CD4-positive, alpha-beta T cell (primary cell): ENCODE measurements around the gene ENO1. TPM values are rescaled to one million over a fixed set of nuclear protein-coding genes. Genes with fewer than 3 reads are reported as not detected.

Experiments used
- ATAC-seq: fragments of 200-7000 bp; cut with Tn5 transposase; one replicate; pipeline ENCODE4 v1.10.0; 2022; ENCODE audit warnings: mild to moderate bottlenecking; ENCODE audit not compliant: poor library complexity
- CTCF ChIA-PET: fragments of 350-600 bp; sonication (Branson Sonifier 250); formaldehyde crosslinking; loops from one replicate; lab custom pipeline; 2021; ENCODE audit warnings: antibody characterized with exemption, inconsistent platforms; lab: Charles Lee
- POLR2A ChIA-PET: fragments of 350-600 bp; sonication (Branson Sonifier 250); formaldehyde crosslinking; loops from one replicate; lab custom pipeline; 2021; ENCODE audit warnings: antibody characterized with exemption, inconsistent platforms; lab: Charles Lee
- DNase-seq, 14 experiments: peaks; one replicate each; pipeline ENCODE4 v3.0.0-alpha.2; 2013 to 2020; ENCODE audit warnings: mixed read lengths in 2 of 14
- H3K27ac ChIP-seq, 2 donors: one replicate each; pipeline versions ENCODE4 v1.5.1 to v1.7.0; 2013; ENCODE audit warnings: low read length in 2 of 2, low read depth in 1 of 2, mild to moderate bottlenecking in 1 of 2
- H3K27me3 ChIP-seq, 2 experiments: 1 replicate in 1 of 2; 2 replicates in 1 of 2; pipeline versions ENCODE4 v1.6.1 to v1.7.0; 2013; ENCODE audit warnings: low read length in 2 of 2, control low read depth in 1 of 2, mild to moderate bottlenecking in 1 of 2, moderate library complexity in 1 of 2; ENCODE audit not compliant: insufficient read depth in 2 of 2, control insufficient read depth in 1 of 2
- H3K36me3 ChIP-seq: one replicate; pipeline ENCODE4 v1.6.1; 2013; ENCODE audit warnings: low read length, control low read depth; ENCODE audit not compliant: insufficient read depth
- H3K4me1 ChIP-seq: one replicate; pipeline ENCODE4 v1.6.1; 2013; ENCODE audit warnings: low read length, control low read depth; ENCODE audit not compliant: insufficient read depth
- H3K4me3 ChIP-seq: one replicate; pipeline ENCODE4 v1.5.1; 2013; ENCODE audit warnings: mild to moderate bottlenecking, low read length, moderate library complexity
- H3K9me3 ChIP-seq, 2 experiments: 1 replicate in 1 of 2; 2 replicates in 1 of 2; pipeline versions ENCODE4 v1.6.1 to v1.7.0; 2013; ENCODE audit warnings: low read length in 2 of 2, mild to moderate bottlenecking in 2 of 2, control low read depth in 1 of 2, moderate library complexity in 1 of 2; ENCODE audit not compliant: control insufficient read depth in 1 of 2, insufficient read depth in 1 of 2
- H3K27ac Mint-ChIP-seq: one replicate; pipeline ENCODE4 v1.8.0; 2020; ENCODE audit warnings: mixed read lengths
- H3K27me3 Mint-ChIP-seq: one replicate; pipeline ENCODE4 v1.8.0; 2021; ENCODE audit warnings: mixed read lengths
- H3K36me3 Mint-ChIP-seq: one replicate; pipeline ENCODE4 v1.8.0; 2021; ENCODE audit warnings: low read depth, mixed read lengths
- H3K4me1 Mint-ChIP-seq: one replicate; pipeline ENCODE4 v1.8.0; 2021; ENCODE audit warnings: low read depth, mixed read lengths
- H3K4me3 Mint-ChIP-seq: one replicate; pipeline ENCODE4 v1.8.0; 2020; ENCODE audit warnings: mild to moderate bottlenecking, mixed read lengths
- H3K9me3 Mint-ChIP-seq: one replicate; pipeline ENCODE4 v1.8.0; 2020; ENCODE audit warnings: mixed read lengths
- intact Hi-C, 2 experiments: fragments of 100-400 bp; cut with DNase I in 1 of 2; cut with micrococcal nuclease in 1 of 2; formaldehyde crosslinking; loops; one replicate each; pipeline versions ENCODE4 v1.15.1 to v1.9.0; 2023 to 2025; cut with DNase I, micrococcal nuclease
- polyA plus RNA-seq, 2 donors: library from polyadenylated mRNA; unstranded; fragments of 120-200 nt; gene quantifications; one replicate each; pipeline ENCODE4 v1.2.1, GENCODE V29; 2013
- total RNA-seq, 174 experiments: library from RNA in 2 of 174; stranded (reverse) in 2 of 174; gene quantifications; one replicate each; pipeline ENCODE4 v1.2.3 and lab custom pipeline; 2021 to 2026
- TF ChIP-seq, protein P1 (sequence below): fragments of 200-600 bp; IDR thresholded peaks from one replicate; pipeline ENCODE4 v1.8.0; 2022; ENCODE audit warnings: antibody characterized with exemption, mild to moderate bottlenecking

The ENO1 gene
- 100 to 1,000 TPM; 120 to 129 TPM for total RNA-seq
- polyA plus RNA-seq (2013, experiment 1 of 2): 518 TPM
- polyA plus RNA-seq (2013, experiment 2 of 2): 527 TPM
- 265 to 5,452 (median 856) reads per million in 172 experiments for total RNA-seq (lab: John Stamatoyannopoulos, UW)

GRCh38 chr1:8878448-8878697 is at the start of gene ENO1:
TSS of gene ENO1 (minus strand) at chr1:8878686. CDS start at chr1:8874908, 3,778 bp downstream.
- Histone ChIP-seq H3K9me3 (no peaks in the 10 kb centered on the region), H3K4me3 (peak within 1 kb of the TSS; percentile 90), H3K36me3 (peaks cover 29% of the 10 kb centered on the region), H3K27ac (peak within 1 kb of the TSS; percentile 96 to 97), H3K4me1 (peaks cover 56% of the 10 kb centered on the region), H3K27me3 (no peaks in the 10 kb centered on the region)
- DNase-seq: no peak
- Mint-ChIP-seq H3K4me3 (peak within 1 kb of the TSS; percentile 98), H3K27ac (peak within 1 kb of the TSS; percentile 92), H3K36me3 (peaks cover 48% of the 10 kb centered on the region), H3K4me1 (peaks cover 55% of the 10 kb centered on the region), H3K27me3 (no peaks in the 10 kb centered on the region), H3K9me3 (no peaks in the 10 kb centered on the region)
- intact Hi-C loops: loop anchor here (1.0 to 10.0 kb wide), 7 partner anchors 19 to 1154 kb away; partner anchors contain the start of genes RERE (in 2 of the 2), PARK7 (in 1 of the 2), PER3 (in 1 of the 2) and UBE4B (in 1 of the 2)
- CTCF ChIA-PET: interaction anchor here (0.5 to 3.1 kb wide), 5 partner anchors 15 to 127 kb away, joined by 3 to 22 read pairs (median 5); no protein-coding TSS in a partner anchor
- TF ChIP-seq, protein P1, sequence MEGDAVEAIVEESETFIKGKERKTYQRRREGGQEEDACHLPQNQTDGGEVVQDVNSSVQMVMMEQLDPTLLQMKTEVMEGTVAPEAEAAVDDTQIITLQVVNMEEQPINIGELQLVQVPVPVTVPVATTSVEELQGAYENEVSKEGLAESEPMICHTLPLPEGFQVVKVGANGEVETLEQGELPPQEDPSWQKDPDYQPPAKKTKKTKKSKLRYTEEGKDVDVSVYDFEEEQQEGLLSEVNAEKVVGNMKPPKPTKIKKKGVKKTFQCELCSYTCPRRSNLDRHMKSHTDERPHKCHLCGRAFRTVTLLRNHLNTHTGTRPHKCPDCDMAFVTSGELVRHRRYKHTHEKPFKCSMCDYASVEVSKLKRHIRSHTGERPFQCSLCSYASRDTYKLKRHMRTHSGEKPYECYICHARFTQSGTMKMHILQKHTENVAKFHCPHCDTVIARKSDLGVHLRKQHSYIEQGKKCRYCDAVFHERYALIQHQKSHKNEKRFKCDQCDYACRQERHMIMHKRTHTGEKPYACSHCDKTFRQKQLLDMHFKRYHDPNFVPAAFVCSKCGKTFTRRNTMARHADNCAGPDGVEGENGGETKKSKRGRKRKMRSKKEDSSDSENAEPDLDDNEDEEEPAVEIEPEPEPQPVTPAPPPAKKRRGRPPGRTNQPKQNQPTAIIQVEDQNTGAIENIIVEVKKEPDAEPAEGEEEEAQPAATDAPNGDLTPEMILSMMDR: no peak
- ATAC-seq: no peak
- POLR2A ChIA-PET: interaction anchor here (0.7 to 3.6 kb wide), 29 partner anchors 8 to 1174 kb away, joined by 3 to 22 read pairs (median 4); partner anchors contain the start of genes GPR157, PARK7 and RERE

- intact Hi-C loops: no loop called here
- ChIA-PET CTCF (interaction anchor here (1.0 kb wide), 2 partner anchors 9 to 78 kb away, joined by 3 to 4 read pairs; no protein-coding TSS in a partner anchor), POLR2A (no interaction called here)
- Histone ChIP-seq H3K4me3 (no peak overlapping the region), H3K4me1 (peaks cover 21% of the 10 kb centered on the region), H3K9me3 (peaks cover 0 to 9% of the 10 kb centered on the region in 2 experiments), H3K27me3 (no peaks in the 10 kb centered on the region), H3K27ac (no peak overlapping the region), H3K36me3 (no peaks in the 10 kb centered on the region)
- TF ChIP-seq, protein P1: no peak
- H3K36me3 Mint-ChIP-seq: no peaks in the 10 kb centered on the region
- no peak overlapping the region for H3K27ac Mint-ChIP-seq
- peak in 2 of 14 experiments; percentile 23 to 50 for DNase-seq
- ATAC-seq: no peak
- no peaks in the 10 kb centered on the region for H3K9me3 Mint-ChIP-seq
- H3K4me1 Mint-ChIP-seq: no peaks in the 10 kb centered on the region
- no peak overlapping the region for H3K4me3 Mint-ChIP-seq
- no peaks in the 10 kb centered on the region for H3K27me3 Mint-ChIP-seq
Observed at GRCh38 chr1:8926707-8927694, 48.5 kb upstream of the ENO1 start.

GRCh38 chr1:8925960-8926359 is 47.5 kb upstream of the ENO1 start:
- H3K27me3 ChIP-seq: no peaks in the 10 kb centered on the region
- no peaks in the 10 kb centered on the region for H3K36me3 ChIP-seq
- TF ChIP-seq, protein P1: no peak
- H3K27me3 Mint-ChIP-seq: no peaks in the 10 kb centered on the region
- H3K4me3 Mint-ChIP-seq: no peak overlapping the region
- intact Hi-C loops: no loop called here
- POLR2A ChIA-PET: no interaction called here
- DNase-seq (no peak), ATAC-seq (no peak)
- H3K36me3 Mint-ChIP-seq: no peaks in the 10 kb centered on the region
- peaks cover 0 to 9% of the 10 kb centered on the region in 2 experiments for H3K9me3 ChIP-seq
- no peak overlapping the region for H3K27ac Mint-ChIP-seq
- peaks cover 4% of the 10 kb centered on the region for H3K4me1 Mint-ChIP-seq
- peaks cover 28% of the 10 kb centered on the region for H3K4me1 ChIP-seq
- H3K27ac ChIP-seq: no peak overlapping the region
- CTCF ChIA-PET: interaction anchor here (1.0 kb wide), 1 partner anchor 79 kb away, joined by 3 read pairs; no protein-coding TSS in a partner anchor
- H3K9me3 Mint-ChIP-seq: no peaks in the 10 kb centered on the region
- H3K4me3 ChIP-seq: no peak overlapping the region
